ENCODE measurements around the gene LRRC37B. TPM values are rescaled to one million over a fixed set of nuclear protein-coding genes. Genes with fewer than 3 reads are reported as not detected.

The LRRC37B gene
- total and polyA plus RNA-seq, 2 donors (not counting 1 experiment from before 2014, with no cell fraction given): 9.9 to 25.6 TPM

GRCh38 chr17:32009262-32009542, 2.0 kb downstream of the LRRC37B start:
- H2AFZ ChIP-seq (ENCODE audit: low read length): no peak overlapping the region
- no peaks in the 10 kb centered on the region for H3K9me3 ChIP-seq (ENCODE audit: control insufficient read depth, insufficient read depth, low read depth, low read length)
- H3K36me3 ChIP-seq (ENCODE audit: control insufficient read depth, insufficient read depth, low read length): no peaks in the 10 kb centered on the region
- H3K27me3 ChIP-seq (ENCODE audit: control insufficient read depth, insufficient read depth, low read length): no peaks in the 10 kb centered on the region
- H3K27ac ChIP-seq (ENCODE audit: insufficient read depth, low read length): no peak overlapping the region
- DNase-seq (ENCODE audit: low read depth in 2 of 2): no peak
- no peaks in the 10 kb centered on the region for H4K20me1 ChIP-seq (ENCODE audit: control insufficient read depth, extremely low read depth, insufficient read depth, low read length)
- no peak overlapping the region for H3K9ac ChIP-seq (ENCODE audit: insufficient read depth, low read length)
- TF ChIP-seq, protein P1, sequence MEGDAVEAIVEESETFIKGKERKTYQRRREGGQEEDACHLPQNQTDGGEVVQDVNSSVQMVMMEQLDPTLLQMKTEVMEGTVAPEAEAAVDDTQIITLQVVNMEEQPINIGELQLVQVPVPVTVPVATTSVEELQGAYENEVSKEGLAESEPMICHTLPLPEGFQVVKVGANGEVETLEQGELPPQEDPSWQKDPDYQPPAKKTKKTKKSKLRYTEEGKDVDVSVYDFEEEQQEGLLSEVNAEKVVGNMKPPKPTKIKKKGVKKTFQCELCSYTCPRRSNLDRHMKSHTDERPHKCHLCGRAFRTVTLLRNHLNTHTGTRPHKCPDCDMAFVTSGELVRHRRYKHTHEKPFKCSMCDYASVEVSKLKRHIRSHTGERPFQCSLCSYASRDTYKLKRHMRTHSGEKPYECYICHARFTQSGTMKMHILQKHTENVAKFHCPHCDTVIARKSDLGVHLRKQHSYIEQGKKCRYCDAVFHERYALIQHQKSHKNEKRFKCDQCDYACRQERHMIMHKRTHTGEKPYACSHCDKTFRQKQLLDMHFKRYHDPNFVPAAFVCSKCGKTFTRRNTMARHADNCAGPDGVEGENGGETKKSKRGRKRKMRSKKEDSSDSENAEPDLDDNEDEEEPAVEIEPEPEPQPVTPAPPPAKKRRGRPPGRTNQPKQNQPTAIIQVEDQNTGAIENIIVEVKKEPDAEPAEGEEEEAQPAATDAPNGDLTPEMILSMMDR (conservative IDR thresholded peaks at IDR 0.05 in 1 of 2, IDR thresholded peaks at IDR 0.05 in 1 of 2; ENCODE audit: low read depth in 1 of 2, low read length in 2 of 2): no peak
- TF ChIP-seq EZH2 (IDR thresholded peaks at IDR 0.05; ENCODE audit: low read length, missing control alignments): no peak
- H3K4me1 ChIP-seq (ENCODE audit: control insufficient read depth, extremely low read depth, insufficient read depth, low read length): no peaks in the 10 kb centered on the region
- H3K79me2 ChIP-seq (ENCODE audit: control insufficient read depth, insufficient read depth, low read length): peaks cover 22% of the 10 kb centered on the region
- H3K4me3 ChIP-seq (replicated peaks in 1 of 4; ENCODE audit: control extremely low read depth in 1 of 4, insufficient read depth in 1 of 4, low read depth in 3 of 4, low read length in 4 of 4): peak overlapping the region in 3 of 4 experiments; percentile 93 to 95 (median 95)
- peak overlapping the region; percentile 44 for H3K4me2 ChIP-seq (ENCODE audit: extremely low read depth, insufficient read depth, low read length)

DNA sequence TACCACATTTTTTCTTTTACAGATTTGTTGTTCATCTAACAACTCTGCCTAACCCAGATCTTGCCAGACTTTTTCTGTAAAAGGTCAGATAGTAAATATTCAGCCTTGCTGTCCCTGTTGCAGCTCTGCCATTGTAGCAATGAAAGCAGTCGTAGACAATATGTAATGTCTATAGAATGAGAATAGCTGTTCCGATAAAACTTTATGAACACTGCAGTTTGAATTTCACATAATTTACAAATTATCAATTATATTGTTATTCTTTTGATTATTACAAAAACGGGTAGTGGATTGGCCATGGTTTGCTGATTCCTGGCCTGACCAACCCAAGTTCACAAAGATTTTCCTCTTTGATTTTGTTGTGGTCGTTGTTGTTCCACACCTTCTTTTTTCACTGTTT, 2.9 kb downstream of the LRRC37B start:
- no peak overlapping the region for H2AFZ ChIP-seq (ENCODE audit: low read length)
- H3K27me3 ChIP-seq (ENCODE audit: control insufficient read depth, insufficient read depth, low read length): no peaks in the 10 kb centered on the region
- H3K36me3 ChIP-seq (ENCODE audit: control insufficient read depth, insufficient read depth, low read length): no peaks in the 10 kb centered on the region
- no peak overlapping the region for H3K4me2 ChIP-seq (ENCODE audit: extremely low read depth, insufficient read depth, low read length)
- H3K9me3 ChIP-seq (ENCODE audit: control insufficient read depth, insufficient read depth, low read depth, low read length): no peaks in the 10 kb centered on the region
- TF ChIP-seq, protein P1 (conservative IDR thresholded peaks at IDR 0.05 in 1 of 2, IDR thresholded peaks at IDR 0.05 in 1 of 2; ENCODE audit: low read depth in 1 of 2, low read length in 2 of 2): no peak
- no peak for TF ChIP-seq EZH2 (IDR thresholded peaks at IDR 0.05; ENCODE audit: low read length, missing control alignments)
- no peak overlapping the region for H3K27ac ChIP-seq (ENCODE audit: insufficient read depth, low read length)
- no peak overlapping the region for H3K9ac ChIP-seq (ENCODE audit: insufficient read depth, low read length)
- H3K4me3 ChIP-seq (replicated peaks in 1 of 4; ENCODE audit: control extremely low read depth in 1 of 4, insufficient read depth in 1 of 4, low read depth in 3 of 4, low read length in 4 of 4): no peak overlapping the region
- peaks cover 22% of the 10 kb centered on the region for H3K79me2 ChIP-seq (ENCODE audit: control insufficient read depth, insufficient read depth, low read length)
- no peaks in the 10 kb centered on the region for H4K20me1 ChIP-seq (ENCODE audit: control insufficient read depth, extremely low read depth, insufficient read depth, low read length)
- no peaks in the 10 kb centered on the region for H3K4me1 ChIP-seq (ENCODE audit: control insufficient read depth, extremely low read depth, insufficient read depth, low read length)
- DNase-seq (ENCODE audit: low read depth in 2 of 2): no peak

GRCh38 chr17:32015245-32016013, 8.2 kb downstream of the LRRC37B start:
- TF ChIP-seq, protein P1 (conservative IDR thresholded peaks at IDR 0.05 in 1 of 2, IDR thresholded peaks at IDR 0.05 in 1 of 2; ENCODE audit: low read depth in 1 of 2, low read length in 2 of 2): no peak
- TF ChIP-seq EZH2 (IDR thresholded peaks at IDR 0.05; ENCODE audit: low read length, missing control alignments): no peak
- Histone ChIP-seq H3K4me1 (ENCODE audit: control insufficient read depth, extremely low read depth, insufficient read depth, low read length) (no peaks in the 10 kb centered on the region), H4K20me1 (ENCODE audit: control insufficient read depth, extremely low read depth, insufficient read depth, low read length) (no peaks in the 10 kb centered on the region), H3K27ac (ENCODE audit: insufficient read depth, low read length) (no peak overlapping the region), H3K4me2 (ENCODE audit: extremely low read depth, insufficient read depth, low read length) (no peak overlapping the region), H3K9me3 (ENCODE audit: control insufficient read depth, insufficient read depth, low read depth, low read length) (no peaks in the 10 kb centered on the region), H3K27me3 (ENCODE audit: control insufficient read depth, insufficient read depth, low read length) (no peaks in the 10 kb centered on the region), H2AFZ (ENCODE audit: low read length) (no peak overlapping the region), H3K4me3 (replicated peaks in 1 of 4; ENCODE audit: control extremely low read depth in 1 of 4, insufficient read depth in 1 of 4, low read depth in 3 of 4, low read length in 4 of 4) (no peak overlapping the region), H3K9ac (ENCODE audit: insufficient read depth, low read length) (no peak overlapping the region), H3K79me2 (ENCODE audit: control insufficient read depth, insufficient read depth, low read length) (peaks cover 9% of the 10 kb centered on the region), H3K36me3 (ENCODE audit: control insufficient read depth, insufficient read depth, low read length) (no peaks in the 10 kb centered on the region)
- DNase-seq (ENCODE audit: low read depth in 2 of 2): peak; percentile 20 to 23
